K562 (cell line): ENCODE data around the gene CNIH4. TPM values are rescaled to one million over a fixed set of nuclear protein-coding genes. Genes with fewer than 3 reads are reported as not detected.

ENCODE experiments used
- ATAC-seq: fragments of 200-7000 bp; cut with Tn5 transposase; 3 replicates; pipeline ENCODE4 v1.9.1; 2020; ENCODE audit warnings: moderate library complexity
- BruUV-seq: library from RNA; stranded (reverse); fragments of 400-500 nt; replicated peaks from 2 replicates; lab custom pipeline; 2021; lab: Mats Ljungman, UMichigan
- CTCF ChIA-PET: fragments of 300-600 bp; formaldehyde crosslinking; extraction: SDS; loops from one replicate; lab custom pipeline; 2021; ENCODE audit warnings: low intra/inter-chr PET ratio; lab: Yijun Ruan, JAX
- POLR2A ChIA-PET: fragments of 300-600, 350-650 bp; sonication (Branson Sonifier 250); formaldehyde crosslinking; extraction: SDS; loops from one replicate; lab custom pipeline; 2021; ENCODE audit warnings: antibody characterized with exemption, inconsistent platforms; lab: Yijun Ruan, JAX
- DNase-seq, 4 experiments: peaks; one replicate each; pipeline versions ENCODE4 v3.0.0 to v3.0.0-alpha.2; 2011 to 2018; ENCODE audit warnings: low spot score in 3 of 4, mixed read lengths in 3 of 4; ENCODE audit errors: extremely low read depth in 1 of 4
- FAIRE-seq: peaks from 2 replicates; lab custom pipeline; 2011; peaks lifted over from hg19 to GRCh38; lab: Jason Lieb, UNC
- H2AFZ ChIP-seq: 2 replicates; pipeline ENCODE4 v1.6.0; 2011; ENCODE audit warnings: low read depth, low read length, control low read depth, inconsistent platforms
- H3K27ac ChIP-seq: fragments of 200-600 bp; 3 replicates; pipeline ENCODE4 v1.8.0; 2011; ENCODE audit warnings: low read depth, mild to moderate bottlenecking, control low read depth, inconsistent platforms, low read length, moderate library complexity, mixed read lengths; ENCODE audit errors: extremely low read depth
- H3K27me3 ChIP-seq, 2 experiments: fragments of 300-600 bp in 1 of 2; 2 replicates in 1 of 2; 3 replicates in 1 of 2; pipeline versions ENCODE4 v1.6.0 to v1.8.0; 2011; ENCODE audit warnings: inconsistent platforms in 2 of 2, low read length in 2 of 2, mild to moderate bottlenecking in 1 of 2, mixed read lengths in 1 of 2, moderate library complexity in 1 of 2; ENCODE audit not compliant: control insufficient read depth in 2 of 2, insufficient read depth in 2 of 2
- H3K36me3 ChIP-seq: fragments of 300-600 bp; 3 replicates; pipeline ENCODE4 v1.8.0; 2011; ENCODE audit warnings: mild to moderate bottlenecking, low read length, inconsistent platforms; ENCODE audit not compliant: control insufficient read depth, insufficient read depth
- H3K4me1 ChIP-seq, 2 experiments: fragments of 200-600 bp in 1 of 2; replicated peaks in 1 of 2; 2 replicates in 1 of 2; 3 replicates in 1 of 2; pipeline versions ENCODE4 v1.5.1 to v1.8.0; 2011; ENCODE audit warnings: inconsistent platforms in 2 of 2, low read length in 2 of 2, mild to moderate bottlenecking in 1 of 2, mixed read lengths in 1 of 2, moderate library complexity in 1 of 2; ENCODE audit not compliant: control insufficient read depth in 2 of 2, insufficient read depth in 2 of 2
- H3K4me2 ChIP-seq: 2 replicates; pipeline ENCODE4 v1.6.1; 2011; ENCODE audit warnings: low read length, control low read depth, inconsistent platforms, mixed read lengths; ENCODE audit not compliant: insufficient read depth
- H3K4me3 ChIP-seq: fragments of 200-600 bp; sonication (generic), shearing (Covaris generic); 2 replicates; pipeline ENCODE4 v1.5.1; 2016; ENCODE audit warnings: control low read depth, inconsistent platforms
- H3K79me2 ChIP-seq: fragments of 200-600 bp; 3 replicates; pipeline ENCODE4 v1.8.0; 2011; ENCODE audit warnings: low read length, inconsistent platforms; ENCODE audit not compliant: control insufficient read depth, insufficient read depth
- H3K9ac ChIP-seq, 2 experiments: 2 replicates each; pipeline versions ENCODE4 v1.6.0 to v1.6.1; 2011; ENCODE audit warnings: low read depth in 2 of 2, low read length in 2 of 2, control low read depth in 1 of 2, inconsistent platforms in 1 of 2, mild to moderate bottlenecking in 1 of 2, mixed read lengths in 1 of 2; ENCODE audit not compliant: insufficient read depth in 1 of 2
- H3K9me1 ChIP-seq: one replicate; pipeline ENCODE4 v1.6.0; 2011; ENCODE audit warnings: inconsistent platforms, mild to moderate bottlenecking, low read length, moderate library complexity; ENCODE audit not compliant: control insufficient read depth, insufficient read depth
- H3K9me3 ChIP-seq: replicated peaks from 2 replicates; pipeline ENCODE4 v1.5.1; 2011; ENCODE audit warnings: low read depth, low read length, inconsistent platforms; ENCODE audit not compliant: control insufficient read depth, insufficient read depth
- H4K20me1 ChIP-seq: replicated peaks from 2 replicates; pipeline ENCODE4 v1.6.1; 2011; ENCODE audit warnings: low read length, inconsistent platforms, mixed read lengths; ENCODE audit not compliant: control insufficient read depth, insufficient read depth
- BACH1 ChIP-seq: fragments of 200-800 bp; sonication (Bioruptor generic); IDR thresholded peaks from 2 replicates; pipeline ENCODE4 v1.6.1; 2016; ENCODE audit warnings: missing genetic modification characterization, missing compliant biosample characterization
- BRCA1 ChIP-seq, 2 experiments: fragments of 450-650 bp in 1 of 2; sonication (generic) in 1 of 2; formaldehyde crosslinking in 1 of 2; IDR thresholded peaks; 2 replicates each; pipeline versions ENCODE4 v1.5.0 to v1.6.1; 2017 to 2020; ENCODE audit warnings: mild to moderate bottlenecking in 1 of 2, missing genetic modification reagents in 1 of 2
- CBX2 ChIP-seq: fragments of 200-600 bp; sonication (generic); IDR thresholded peaks from one replicate; pipeline ENCODE4 v1.6.1; 2012; ENCODE audit warnings: mild to moderate bottlenecking, low read length, inconsistent platforms; ENCODE audit not compliant: insufficient read depth, poor library complexity, severe bottlenecking
- FOXA1 ChIP-seq: fragments of 450-650 bp; IDR thresholded peaks from 2 replicates; pipeline ENCODE4 v1.6.1; 2016; ENCODE audit warnings: mild to moderate bottlenecking, borderline replicate concordance
- FOXJ2 ChIP-seq: fragments of 200-800 bp; sonication (Bioruptor generic); IDR thresholded peaks from 2 replicates; pipeline ENCODE4 v1.6.1; 2016; ENCODE audit warnings: missing genetic modification characterization, missing compliant biosample characterization
- GATA2 ChIP-seq: sonication (generic); formaldehyde crosslinking; IDR thresholded peaks from 2 replicates; pipeline ENCODE4 v1.4.0; 2020; ENCODE audit warnings: mild to moderate bottlenecking, missing genetic modification reagents
- GTF2A2 ChIP-seq: IDR thresholded peaks from 2 replicates; pipeline ENCODE4 v1.6.1; 2016; ENCODE audit warnings: mild to moderate bottlenecking, missing genetic modification characterization, missing compliant biosample characterization
- GTF2F1 ChIP-seq: IDR thresholded peaks from 2 replicates; pipeline ENCODE4 v1.6.1; 2011; ENCODE audit warnings: low read depth, low read length, improper control_type of control experiment
- HEY1 ChIP-seq: fragments of 250-450 bp; sonication (Bioruptor Pico); IDR thresholded peaks from 2 replicates; pipeline ENCODE4 v1.5.0; 2020; ENCODE audit warnings: mild to moderate bottlenecking, moderate library complexity, borderline replicate concordance
- L3MBTL2 ChIP-seq: fragments of 450-650 bp; IDR thresholded peaks from 2 replicates; pipeline ENCODE4 v1.6.1; 2016; ENCODE audit warnings: mild to moderate bottlenecking, moderate library complexity
- NCOA4 ChIP-seq: fragments of 450-650 bp; IDR thresholded peaks from 2 replicates; pipeline ENCODE4 v1.6.1; 2018; ENCODE audit warnings: mild to moderate bottlenecking; ENCODE audit not compliant: partially characterized antibody
- POLR3A ChIP-seq: IDR thresholded peaks from 2 replicates; pipeline ENCODE4 v1.6.1; 2011; ENCODE audit warnings: borderline replicate concordance, mild to moderate bottlenecking, moderate library complexity; ENCODE audit not compliant: insufficient read length, insufficient read depth; ENCODE audit errors: extremely low read depth
- PRPF4 ChIP-seq: fragments of 200-400 bp; formaldehyde crosslinking; IDR thresholded peaks from one replicate; pipeline ENCODE4 v1.6.1; 2017; ENCODE audit warnings: low read length, low read depth, mild to moderate bottlenecking; ENCODE audit not compliant: insufficient read depth, poor library complexity, severe bottlenecking
- TCFL5 ChIP-seq: fragments of 250-450 bp; sonication (Bioruptor Pico); conservative IDR thresholded peaks from 2 replicates; pipeline ENCODE4 v1.6.1; 2021; ENCODE audit warnings: mild to moderate bottlenecking, moderate library complexity, matching md5 sums
- VEZF1 ChIP-seq: fragments of 200-800 bp; sonication (Bioruptor generic); IDR thresholded peaks from 2 replicates; pipeline ENCODE4 v1.6.1; 2017; ENCODE audit warnings: missing genetic modification characterization, missing compliant biosample characterization
- ZNF583 ChIP-seq: fragments of 250-450 bp; sonication (Bioruptor Pico); IDR thresholded peaks from 2 replicates; pipeline ENCODE4 v1.4.0; 2020
- WGBS: fragments of 100-300 bp; shearing (Covaris generic); methylation state at CpG from one replicate; pipeline ENCODE4 v1.1.6; 2016; ENCODE audit warnings: low coverage, mixed read lengths; ENCODE audit not compliant: insufficient coverage; ENCODE audit errors: missing lambda C conversion rate; 5-methylcytosine and 5-hydroxymethylcytosine counted together
- in situ Hi-C: fragments of 300-500 bp; cut with MboI; formaldehyde crosslinking; loops from 4 replicates; pipeline ENCODE4 v1.15.0; 2018; ENCODE audit warnings: inconsistent platforms, mixed read lengths
- intact Hi-C: fragments of 100-400 bp; cut with micrococcal nuclease; formaldehyde crosslinking; loops from 2 replicates; pipeline ENCODE4 v1.14.2; 2022
- polyA plus RNA-seq, 8 experiments: library from polyadenylated mRNA; depleted of rRNA in 4 of 8; stranded (reverse) in 5 of 8; unstranded in 3 of 8; fragments of >200 nt; fragmentation: Nextera tagmentation in 2 of 8; fragmentation: Illumina TruSeq in 1 of 8; extraction: Ambion mirVana in 2 of 8; extraction: Trizol in 1 of 8; gene quantifications; 2 replicates each; pipeline versions ENCODE4 v1.2.1 to v1.2.3, GENCODE V29; 2011 to 2014; ENCODE audit warnings: inconsistent platforms in 1 of 8, missing spikeins in 1 of 8
- total RNA-seq, 7 experiments: library from RNA; depleted of rRNA in 6 of 7; stranded (reverse); fragments of >200 nt in 6 of 7; fragmentation: Illumina TruSeq in 2 of 7; extraction: Trizol in 2 of 7; gene quantifications; 2 replicates each; pipeline versions ENCODE4 v1.2.1 to v1.2.3, GENCODE V29; 2011 to 2021; ENCODE audit warnings: low replicate concordance in 1 of 7

The CNIH4 gene
- total and polyA plus RNA-seq, 9 of the 15 experiments (the other 6 are each of a cell fraction or from before 2014, with no cell fraction given): 41.3 to 266 (median 61.1) TPM

DNA sequence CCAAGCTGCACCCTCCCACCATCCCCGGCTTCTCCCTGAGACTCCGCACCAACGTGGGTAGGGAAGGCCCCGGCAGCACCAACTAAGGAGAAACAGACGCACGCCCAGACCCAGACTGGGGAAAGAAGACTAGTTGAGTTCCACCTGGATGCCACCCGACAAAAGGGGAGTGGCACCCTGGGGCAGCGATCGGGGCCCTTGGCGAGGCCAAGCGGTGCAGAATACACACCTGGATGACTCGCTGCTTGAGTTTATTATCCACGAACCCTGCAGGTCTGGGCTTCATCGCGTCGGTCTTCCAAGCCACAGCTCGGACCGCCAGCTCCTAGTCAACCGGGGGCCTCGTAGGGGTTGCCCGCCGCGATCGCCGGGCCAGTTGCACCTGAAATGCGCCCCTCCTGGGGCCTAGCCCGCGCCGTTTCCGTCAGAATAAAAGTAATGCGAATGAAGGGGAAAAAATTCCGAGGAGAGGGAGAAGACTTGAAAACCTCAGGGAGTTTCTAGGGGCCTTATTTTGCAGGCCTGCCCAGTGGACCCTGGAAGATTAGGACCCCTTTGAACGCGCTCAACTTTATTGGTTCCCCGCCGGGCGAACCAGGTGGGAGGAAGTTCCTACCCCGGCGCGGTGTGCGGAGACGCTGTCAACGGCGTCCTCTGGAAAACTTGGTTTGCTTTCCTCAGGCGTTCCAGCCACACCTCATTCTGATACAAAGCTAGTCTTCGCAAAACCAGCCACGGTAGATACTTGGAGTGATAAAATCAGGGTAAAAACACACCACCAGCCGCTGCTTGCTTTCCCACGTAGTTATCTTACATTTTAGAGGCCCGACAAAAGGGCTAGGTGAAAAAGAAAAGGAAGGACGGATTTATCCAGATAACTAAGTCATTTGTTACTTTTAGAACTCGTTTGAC lies 26.6 kb upstream of the CNIH4 start, which contains the start of gene NVL:
Gene NVL (minus strand): TSS at position 331 of the 912 bp plus-strand sequence. CDS start 45 bp downstream, at position 286.
- WGBS: under 1% methylated on average over 51 of the region's 52 CpGs
- Histone ChIP-seq H3K79me2 (peaks cover 45% of the 10 kb centered on the region), H3K4me2 (peak within 1 kb of the TSS; percentile 91), H2AFZ (peak within 1 kb of the TSS; percentile 89), H3K9me3 (no peaks in the 10 kb centered on the region), H3K27ac (peak within 1 kb of the TSS; percentile 92), H3K9ac (peak within 1 kb of the TSS; percentile 89 to 90), H3K4me3 (peak within 1 kb of the TSS; percentile 72), H3K4me1 (peaks cover 9 to 25% of the 10 kb centered on the region in 2 experiments), H3K9me1 (no peaks in the 10 kb centered on the region), H3K27me3 (no peaks in the 10 kb centered on the region), H4K20me1 (no peaks in the 10 kb centered on the region), H3K36me3 (peaks cover 19% of the 10 kb centered on the region)
- intact Hi-C loops: loop anchor here (1.0 to 10.0 kb wide), 8 partner anchors 118 to 595 kb away; partner anchors contain the start of genes DEGS1, DNAH14, FBXO28 and TP53BP2
- in situ Hi-C loops: loop anchor here (5.0 to 25.0 kb wide), 2 partner anchors 218 to 633 kb away; partner anchors contain the start of gene FBXO28
- DNase-seq (peak; percentile 92 to 97 (median 94)), ATAC-seq (peak; percentile 94), FAIRE-seq (peak; percentile 89)
- BruUV-seq: no TSS peak
- POLR2A ChIA-PET: interaction anchor here (0.5 to 1.5 kb wide), 20 partner anchors 10 to 1444 kb away, joined by 3 to 14 read pairs (median 3); partner anchors contain the start of gene DEGS1
- CTCF ChIA-PET: no interaction called here
- TF ChIP-seq L3MBTL2 (peak; percentile 86), ZNF583 (CRISPR knock-in tag) (0 out of 2 replicates have a peak, but pooled peaks have one; percentile 50), POLR3A (no peak), VEZF1 (CRISPR knock-in tag) (peak; percentile 91), BACH1 (tag) (no peak), NCOA4 (no peak), BRCA1 (IDR thresholded peaks at IDR 0.05) (no peak), BRCA1 (CRISPR knock-in tag; IDR thresholded peaks at IDR 0.05) (peak; percentile 82; the same call in 1 of the 2 replicates), HEY1 (CRISPR knock-in tag) (no peak), GTF2F1 (peak; percentile 58; the same call in 1 of the 2 replicates), GTF2A2 (no peak), TCFL5 (CRISPR knock-in tag) (no peak), FOXJ2 (peak; percentile 29; the same call in 1 of the 2 replicates), GATA2 (CRISPR knock-in tag) (peak; percentile 56; the same call in 1 of the 2 replicates), FOXA1 (no peak), PRPF4 (no peak), CBX2 (no peak)
